Hematopoietic multipotent progenitor cell treated with erythropoietin and hydrocortisone succinate and interleukin-3 and kit ligand, for 17 days (in vitro differentiated cells): Measurements from ENCODE around the gene CTCFL.

Source experiments
- DNase-seq: peaks from one replicate; pipeline ENCODE4 v3.0.0-alpha.2; 2015; ENCODE audit warnings: low spot score

The CTCFL gene

GRCh38 chr20:57524511-57525176 lies at the start of gene CTCFL:
Gene CTCFL, minus strand, starts transcription at chr20:57525140. Its CDS starts 935 bp downstream, at chr20:57524205.
- no peak for DNase-seq

- peak; percentile 25 for DNase-seq
Measured at GRCh38 chr20:57573894-57574293, 49.0 kb upstream of the CTCFL start.

GRCh38 chr20:57573242-57573641 lies 48.3 kb upstream of the CTCFL start:
- no peak for DNase-seq

GRCh38 chr20:57571782-57572416 lies 47.0 kb upstream of the CTCFL start:
- no peak for DNase-seq

- no peak for DNase-seq
Measured at GRCh38 chr20:57570920-57571319, 46.0 kb upstream of the CTCFL start.

GRCh38 chr20:57570145-57570850 lies 45.4 kb upstream of the CTCFL start:
- DNase-seq = no peak

- DNase-seq = no peak
Measured at GRCh38 chr20:57568960-57569359, 44.0 kb upstream of the CTCFL start.

GRCh38 chr20:57568088-57568896 lies 43.4 kb upstream of the CTCFL start:
- DNase-seq = no peak

GRCh38 chr20:57567471-57568079 lies 42.6 kb upstream of the CTCFL start:
- no peak for DNase-seq

- DNase-seq = no peak
Measured at GRCh38 chr20:57566803-57567459, 42.0 kb upstream of the CTCFL start.

GRCh38 chr20:57566399-57566798 lies 41.5 kb upstream of the CTCFL start:
- DNase-seq = no peak

- no peak for DNase-seq
Measured at GRCh38 chr20:57564951-57565642, 40.2 kb upstream of the CTCFL start.

- DNase-seq = no peak
Measured at GRCh38 chr20:57564180-57564802, 39.4 kb upstream of the CTCFL start.

- no peak for DNase-seq
Measured at GRCh38 chr20:57563522-57563921, 38.6 kb upstream of the CTCFL start.

GRCh38 chr20:57562541-57563465 lies 37.9 kb upstream of the CTCFL start:
- DNase-seq = no peak

GRCh38 chr20:57561356-57562279 lies 36.7 kb upstream of the CTCFL start:
- DNase-seq = no peak

GRCh38 chr20:57560554-57561355 lies 35.8 kb upstream of the CTCFL start, which contains the start of gene PCK1:
Gene PCK1, plus strand, starts transcription at chr20:57561110. Its CDS starts 302 bp downstream, at chr20:57561412.
- peak; percentile 77 for DNase-seq
